SK-N-SH (cell line): ENCODE measurements around the gene MIAT. TPM values are rescaled to one million over a fixed set of nuclear protein-coding genes. Genes with fewer than 3 reads are reported as not detected.
"Not testable (repeated sequence)": the region's sequence is repeated elsewhere in the genome, so short reads cannot be mapped to it uniquely, and the experiment has no call there.

Source experiments
- CTCF ChIA-PET: fragments of 300-600, 350-600 bp; formaldehyde crosslinking; extraction: SDS; loops from one replicate; lab custom pipeline; 2021; lab: Yijun Ruan, JAX
- POLR2A ChIA-PET: fragments of 350-600 bp; sonication (Branson Sonifier 250); formaldehyde crosslinking; extraction: SDS; loops from one replicate; lab custom pipeline; 2020; ENCODE audit warnings: antibody characterized with exemption, inconsistent platforms; lab: Yijun Ruan, JAX
- DNase-seq: peaks from one replicate; pipeline ENCODE4 v3.0.0; 2012
- H2AFZ ChIP-seq: fragments of 200-600 bp; sonication (generic); 2 replicates; pipeline ENCODE4 v1.8.1; 2016; ENCODE audit warnings: antibody characterized with exemption, mild to moderate bottlenecking, low read depth
- H3F3A ChIP-seq: fragments of 200-600 bp; sonication (generic); replicated peaks from 2 replicates; pipeline ENCODE3; 2016; ENCODE audit warnings: antibody characterized with exemption, mild to moderate bottlenecking; ENCODE audit not compliant: insufficient read depth
- H3K27ac ChIP-seq, 2 experiments: fragments of 200-500 bp in 1 of 2; fragments of 200-600 bp in 1 of 2; sonication (Bioruptor generic) in 1 of 2; sonication (generic), shearing (Covaris generic) in 1 of 2; 2 replicates each; pipeline versions ENCODE4 v1.5.1 to v1.6.1; 2014 to 2016; ENCODE audit warnings: low read depth in 2 of 2, inconsistent platforms in 1 of 2, low read length in 1 of 2, mild to moderate bottlenecking in 1 of 2, mixed read lengths in 1 of 2
- H3K27me3 ChIP-seq: fragments of 200-600 bp; sonication (generic), shearing (Covaris generic); 2 replicates; pipeline ENCODE4 v1.6.1; 2016; ENCODE audit warnings: mixed run types; ENCODE audit not compliant: insufficient read depth
- H3K36me3 ChIP-seq, 2 experiments: fragments of 200-500 bp in 1 of 2; fragments of 200-600 bp in 1 of 2; sonication (Bioruptor generic) in 1 of 2; sonication (generic) in 1 of 2; replicated peaks in 1 of 2; 2 replicates each; pipeline versions ENCODE3 to v1.5.1; 2014 to 2016; ENCODE audit warnings: low read length in 1 of 2, mild to moderate bottlenecking in 1 of 2; ENCODE audit not compliant: insufficient read depth in 2 of 2, control insufficient read depth in 1 of 2
- H3K4me1 ChIP-seq, 2 experiments: fragments of 200-500 bp in 1 of 2; fragments of 200-600 bp in 1 of 2; sonication (Bioruptor generic) in 1 of 2; sonication (generic), shearing (Covaris generic) in 1 of 2; 2 replicates each; pipeline versions ENCODE4 v1.5.1 to v1.6.1; 2014 to 2016; ENCODE audit warnings: low read depth in 1 of 2, low read length in 1 of 2, mixed run types in 1 of 2; ENCODE audit not compliant: insufficient read depth in 2 of 2, control insufficient read depth in 1 of 2
- H3K4me2 ChIP-seq: fragments of 200-600 bp; sonication (generic), shearing (Covaris generic); 2 replicates; pipeline ENCODE4 v1.6.1; 2017; ENCODE audit warnings: mixed run types
- H3K4me3 ChIP-seq, 2 experiments: fragments of 200-500 bp in 1 of 2; fragments of 200-600 bp in 1 of 2; sonication (Bioruptor generic) in 1 of 2; sonication (generic), shearing (Covaris generic) in 1 of 2; 2 replicates each; pipeline versions ENCODE4 v1.5.1 to v1.8.1; 2014 to 2016; ENCODE audit warnings: low read depth in 2 of 2, inconsistent platforms in 1 of 2, low read length in 1 of 2, mild to moderate bottlenecking in 1 of 2, mixed read lengths in 1 of 2, moderate library complexity in 1 of 2
- H3K79me2 ChIP-seq: fragments of 200-600 bp; sonication (generic); 2 replicates; pipeline ENCODE4 v1.8.1; 2017; ENCODE audit warnings: mild to moderate bottlenecking; ENCODE audit not compliant: insufficient read depth
- H3K9ac ChIP-seq: fragments of 200-600 bp; sonication (generic); 2 replicates; pipeline ENCODE4 v1.6.1; 2017; ENCODE audit warnings: mixed run types
- H3K9me2 ChIP-seq: fragments of 200-600 bp; sonication (generic); 2 replicates; pipeline ENCODE4 v1.6.1; 2017; ENCODE audit warnings: mixed run types
- H3K9me3 ChIP-seq: fragments of 200-600 bp; sonication (generic); 2 replicates; pipeline ENCODE4 v1.6.1; 2017; ENCODE audit warnings: mixed run types, mild to moderate bottlenecking, moderate library complexity
- H4K20me1 ChIP-seq: fragments of 200-600 bp; sonication (generic); 2 replicates; pipeline ENCODE4 v1.6.1; 2017; ENCODE audit warnings: mild to moderate bottlenecking, mixed run types; ENCODE audit not compliant: insufficient read depth
- FOXM1 ChIP-seq: IDR thresholded peaks from 2 replicates; pipeline ENCODE4 v1.4.0; 2012; ENCODE audit warnings: low read depth, mild to moderate bottlenecking
- JUND ChIP-seq: IDR thresholded peaks from 2 replicates; pipeline ENCODE4 v1.4.0; 2012
- NFIC ChIP-seq: IDR thresholded peaks from 2 replicates; pipeline ENCODE4 v1.4.0; 2012; ENCODE audit warnings: borderline replicate concordance
- NRF1 ChIP-seq: IDR thresholded peaks from 2 replicates; pipeline ENCODE4 v1.6.1; 2012; ENCODE audit warnings: low read depth, mild to moderate bottlenecking, low read length
- RCOR1 ChIP-seq: fragments of 150-350 bp; IDR thresholded peaks from 2 replicates; pipeline ENCODE4 v1.6.1; 2017; ENCODE audit warnings: antibody characterized with exemption, low read length
- TCF12 ChIP-seq: IDR thresholded peaks from 2 replicates; pipeline ENCODE4 v1.4.0; 2012
- USF1 ChIP-seq: IDR thresholded peaks from 2 replicates; pipeline ENCODE4 v1.4.0; 2012; ENCODE audit warnings: low read depth, borderline replicate concordance
- USF2 ChIP-seq: fragments of 150-350 bp; IDR thresholded peaks from 2 replicates; pipeline ENCODE4 v1.6.1; 2017; ENCODE audit warnings: antibody characterized with exemption, low read length, low read depth, borderline replicate concordance
- YY1 ChIP-seq: IDR thresholded peaks from 2 replicates; pipeline ENCODE4 v1.4.0; 2012; ENCODE audit warnings: low read depth, mild to moderate bottlenecking
- WGBS: methylation state at CpG from one replicate; pipeline ENCODE4 v1.1.6; 2017; ENCODE audit warnings: low lambda C conversion rate; 5-methylcytosine and 5-hydroxymethylcytosine counted together
- polyA plus RNA-seq, 3 experiments: library from polyadenylated mRNA; depleted of rRNA; stranded (reverse); fragments of >200 nt; gene quantifications; 2 replicates each; pipeline ENCODE4 v1.2.3, GENCODE V29; 2012

MIAT gene
- polyA plus RNA-seq, 1 of the 3 experiments (the other 2 are of a cell fraction) = 5.4 TPM

- TF ChIP-seq RCOR1 = no peak
- 79% methylated on average over 1 of the region's 1 CpG for WGBS
- H3K27ac ChIP-seq = no peak overlapping the region
- H3K9ac ChIP-seq = no peak overlapping the region
- H3F3A ChIP-seq = no peaks in the 10 kb centered on the region
- CTCF ChIA-PET = no interaction called here
- POLR2A ChIA-PET = no interaction called here
- no peaks in the 10 kb centered on the region for H4K20me1 ChIP-seq
- H3K4me1 ChIP-seq = no peaks in the 10 kb centered on the region
- H3K4me3 ChIP-seq = no peak overlapping the region
- H3K9me3 ChIP-seq = peaks cover 3% of the 10 kb centered on the region; the same call in 1 of the 2 replicates
- no peaks in the 10 kb centered on the region for H3K9me2 ChIP-seq
- H3K79me2 ChIP-seq = no peaks in the 10 kb centered on the region
- no peak for DNase-seq
- H2AFZ ChIP-seq = no peak overlapping the region
- H3K27me3 ChIP-seq = no peaks in the 10 kb centered on the region
- H3K36me3 ChIP-seq = peaks cover 12 to 17% of the 10 kb centered on the region in 2 experiments
- no peak overlapping the region for H3K4me2 ChIP-seq
Observed at GRCh38 chr22:26701323-26701722, 43.9 kb downstream of the MIAT start.

- no peak overlapping the region for H3K4me3 ChIP-seq
- no peaks in the 10 kb centered on the region for H3K9me2 ChIP-seq
- no peaks in the 10 kb centered on the region for H4K20me1 ChIP-seq
- no peak overlapping the region for H3K4me2 ChIP-seq
- H3K79me2 ChIP-seq = no peaks in the 10 kb centered on the region
- CTCF ChIA-PET = no interaction called here
- H3K9ac ChIP-seq = no peak overlapping the region
- peaks cover 12 to 13% of the 10 kb centered on the region in 2 experiments for H3K36me3 ChIP-seq
- H2AFZ ChIP-seq = no peak overlapping the region
- no peak overlapping the region for H3K27ac ChIP-seq
- POLR2A ChIA-PET = no interaction called here
- WGBS = 88% methylated on average over 6 of the region's 6 CpGs
- DNase-seq = no peak
- H3K27me3 ChIP-seq = no peaks in the 10 kb centered on the region
- no peaks in the 10 kb centered on the region for H3F3A ChIP-seq
- H3K4me1 ChIP-seq = no peaks in the 10 kb centered on the region
- no peak for TF ChIP-seq YY1
- 0 out of 2 replicates have a peak, but pooled peaks have one; percentile 4 for TF ChIP-seq JUND
- TF ChIP-seq TCF12 = peak; percentile 47; the same call in 1 of the 2 replicates
- peak; percentile 40; the same call in 1 of the 2 replicates for TF ChIP-seq NFIC
- peaks cover 11% of the 10 kb centered on the region for H3K9me3 ChIP-seq
Observed at GRCh38 chr22:26702906-26703830, 45.8 kb downstream of the MIAT start.

GRCh38 chr22:26705379-26705778 is 48.0 kb downstream of the MIAT start:
- H3K79me2 ChIP-seq, H3K9ac ChIP-seq, H3K27me3 ChIP-seq, H3K4me2 ChIP-seq, H3K36me3 ChIP-seq, H3K4me1 ChIP-seq, DNase-seq, H3K9me2 ChIP-seq, H3K4me3 ChIP-seq, H3K9me3 ChIP-seq, H3F3A ChIP-seq, H3K27ac ChIP-seq, H4K20me1 ChIP-seq, H2AFZ ChIP-seq, POLR2A ChIA-PET: not testable (repeated sequence)
- CTCF ChIA-PET = interaction anchor here (1.0 to 1.4 kb wide), 2 partner anchors 11 to 51 kb away, joined by 3 to 4 read pairs; no protein-coding TSS in a partner anchor
- 93% methylated on average over 4 of the region's 4 CpGs for WGBS

- WGBS = 92% methylated on average over 2 of the region's 2 CpGs
- H3K9me2 ChIP-seq = no peaks in the 10 kb centered on the region
- no peaks in the 10 kb centered on the region for H4K20me1 ChIP-seq
- H3K27me3 ChIP-seq = no peaks in the 10 kb centered on the region
- no peak overlapping the region for H3K4me3 ChIP-seq
- no peaks in the 10 kb centered on the region for H3K4me1 ChIP-seq
- CTCF ChIA-PET = no interaction called here
- TF ChIP-seq USF2 (no peak), FOXM1 (no peak), USF1 (no peak), NRF1 (no peak)
- peaks cover 8% of the 10 kb centered on the region; the same call in 1 of the 2 replicates for H3K9me3 ChIP-seq
- no peak overlapping the region for H3K4me2 ChIP-seq
- DNase-seq = no peak
- H3K36me3 ChIP-seq = no peaks in the 10 kb centered on the region
- POLR2A ChIA-PET = no interaction called here
- no peak overlapping the region for H2AFZ ChIP-seq
- H3F3A ChIP-seq = no peaks in the 10 kb centered on the region
- H3K9ac ChIP-seq = no peak overlapping the region
- no peak overlapping the region for H3K27ac ChIP-seq
- H3K79me2 ChIP-seq = no peaks in the 10 kb centered on the region
Observed at GRCh38 chr22:26707090-26707489, 49.7 kb downstream of the MIAT start.
